ENCODE data around the gene PSMB8.
"Not testable (repeated sequence)": the region's sequence is repeated elsewhere in the genome, so short reads cannot be mapped to it uniquely, and the experiment has no call there.

Gene PSMB8
- total RNA-seq, result 129 to 155 reads per million in 2 donors

GRCh38 chr6:32843979-32844838 is at the start of gene PSMB8:
TSS of gene PSMB8 (minus strand) at chr6:32844047. CDS start at chr6:32843996, 51 bp downstream.
- peak; percentile 97 for DNase-seq

GRCh38 chr6:32890831-32891230 is 47.0 kb upstream of the PSMB8 start:
- no peak for DNase-seq

- DNase-seq, result no peak
Measured at GRCh38 chr6:32889533-32889932, 45.7 kb upstream of the PSMB8 start.

- DNase-seq, result no peak
Measured at GRCh38 chr6:32888576-32888975, 44.7 kb upstream of the PSMB8 start.

- DNase-seq, result no peak
Measured at GRCh38 chr6:32887616-32888015, 43.8 kb upstream of the PSMB8 start.

- DNase-seq, result no peak
Measured at GRCh38 chr6:32886681-32887383, 43.0 kb upstream of the PSMB8 start.

- no peak for DNase-seq
Measured at GRCh38 chr6:32885698-32886286, 41.9 kb upstream of the PSMB8 start.

GRCh38 chr6:32883789-32884188 is 39.9 kb upstream of the PSMB8 start:
- DNase-seq, result no peak

- no peak for DNase-seq
Measured at GRCh38 chr6:32882879-32883250, 39.0 kb upstream of the PSMB8 start.

- DNase-seq, result not testable (repeated sequence)
Measured at GRCh38 chr6:32880962-32881361, 37.1 kb upstream of the PSMB8 start.

- DNase-seq, result no peak
Measured at GRCh38 chr6:32879691-32880090, 35.8 kb upstream of the PSMB8 start.

GRCh38 chr6:32876603-32877002 is 32.8 kb upstream of the PSMB8 start:
- no peak for DNase-seq

GRCh38 chr6:32873947-32874346 is 30.1 kb upstream of the PSMB8 start:
- DNase-seq, result not testable (repeated sequence)

- DNase-seq, result peak; percentile 89
Measured at GRCh38 chr6:32868257-32868788, 24.5 kb upstream of the PSMB8 start.

- no peak for DNase-seq
Measured at GRCh38 chr6:32867554-32868256, 23.9 kb upstream of the PSMB8 start.

- no peak for DNase-seq
Measured at GRCh38 chr6:32867022-32867477, 23.2 kb upstream of the PSMB8 start.

- DNase-seq, result no peak
Measured at GRCh38 chr6:32865724-32866443, 22.0 kb upstream of the PSMB8 start.

- no peak for DNase-seq
Measured at GRCh38 chr6:32862725-32863124, 18.9 kb upstream of the PSMB8 start.

- DNase-seq, result no peak
Measured at GRCh38 chr6:32860674-32861073, 16.8 kb upstream of the PSMB8 start.

- no peak for DNase-seq
Measured at GRCh38 chr6:32858194-32858593, 14.3 kb upstream of the PSMB8 start.

- no peak for DNase-seq
Measured at GRCh38 chr6:32857156-32857891, 13.5 kb upstream of the PSMB8 start.

All from T-helper 9 cell (primary cell).